SKM-1 (cell line): ENCODE data around the gene ZBTB42.
"Not testable (repeated sequence)": the region's sequence is repeated elsewhere in the genome, so short reads cannot be mapped to it uniquely, and the experiment has no call there.

ENCODE experiments used
- DNase-seq: peaks from one replicate; lab custom pipeline; 2025; ENCODE audit not compliant: unreplicated experiment; lab: John Stamatoyannopoulos, UW

The ZBTB42 gene

GRCh38 chr14:104806625-104807465 is 5.9 kb downstream of the ZBTB42 start:
- no peak for DNase-seq

- DNase-seq = no peak
These were observed 7.6 kb downstream of the ZBTB42 start for GRCh38 chr14:104808456-104808855.

GRCh38 chr14:104810316-104810715 is 9.4 kb downstream of the ZBTB42 start:
- DNase-seq = no peak

- DNase-seq = no peak
These were observed 12.4 kb downstream of the ZBTB42 start for GRCh38 chr14:104813286-104813685.

- not testable (repeated sequence) for DNase-seq
These were observed 13.8 kb downstream of the ZBTB42 start for GRCh38 chr14:104814701-104815100.

GRCh38 chr14:104816616-104816884 is 15.6 kb downstream of the ZBTB42 start:
- DNase-seq = no peak

- DNase-seq = no peak
These were observed 17.2 kb downstream of the ZBTB42 start for GRCh38 chr14:104817930-104818713.

GRCh38 chr14:104818714-104819161 is 17.8 kb downstream of the ZBTB42 start:
- no peak for DNase-seq

- no peak for DNase-seq
These were observed 18.5 kb downstream of the ZBTB42 start for GRCh38 chr14:104819361-104819781.

GRCh38 chr14:104820669-104821228 is 19.8 kb downstream of the ZBTB42 start:
- DNase-seq = no peak

- DNase-seq = no peak
These were observed 20.5 kb downstream of the ZBTB42 start for GRCh38 chr14:104821229-104821945.

- no peak for DNase-seq
These were observed 21.2 kb downstream of the ZBTB42 start for GRCh38 chr14:104821971-104822608.

- DNase-seq = no peak
These were observed 22.1 kb downstream of the ZBTB42 start for GRCh38 chr14:104822821-104823615.

GRCh38 chr14:104824353-104824997 is 23.6 kb downstream of the ZBTB42 start:
- no peak for DNase-seq

- DNase-seq = peak; percentile 16
These were observed 25.4 kb downstream of the ZBTB42 start for GRCh38 chr14:104826189-104826860.

GRCh38 chr14:104826861-104827176 is 25.9 kb downstream of the ZBTB42 start:
- DNase-seq = no peak

GRCh38 chr14:104827177-104828055 is 26.5 kb downstream of the ZBTB42 start:
- DNase-seq = no peak

- no peak for DNase-seq
These were observed 29.9 kb downstream of the ZBTB42 start for GRCh38 chr14:104830781-104831180.
